Measurements from ENCODE around the gene CDH18.

DNA sequence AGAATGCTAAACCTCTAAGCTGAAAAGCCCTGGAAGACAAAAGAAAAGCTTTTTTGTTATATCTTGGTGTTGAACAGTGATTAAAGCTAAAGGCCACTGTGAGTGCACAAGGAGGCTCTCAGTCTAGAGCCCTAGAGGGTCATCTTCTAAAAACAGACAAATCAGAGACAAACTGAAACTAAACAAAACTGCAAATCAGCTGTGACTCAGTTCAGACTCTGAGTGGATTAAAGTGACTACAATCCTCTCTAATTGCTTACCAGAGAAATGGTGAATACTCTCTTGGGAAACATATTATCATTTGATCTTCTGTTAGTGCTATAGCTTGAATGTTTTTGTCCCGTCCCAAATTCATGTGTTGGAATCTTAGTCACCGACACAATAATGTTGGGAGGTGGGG is 491.9 kb downstream of the CDH18 start:
- TF ChIP-seq CTCF (IDR thresholded peaks at IDR 0.05) (no peak), POLR2A (IDR thresholded peaks at IDR 0.05) (no peak)

Measured in body of pancreas (tissue), 4 donors.